Spinal cord (tissue), 10 donors: Measurements from ENCODE around the gene RGCC. TPM values are rescaled to one million over a fixed set of nuclear protein-coding genes. Genes with fewer than 3 reads are reported as not detected.

Source experiments
- DNase-seq, 6 donors: peaks; one replicate each; pipeline versions ENCODE4 v3.0.0 to v3.0.0-alpha.2; 2013 to 2015; ENCODE audit warnings: low spot score in 6 of 6, low read depth in 4 of 6
- H3K27ac ChIP-seq: one replicate; pipeline ENCODE4 v1.5.1; 2013; ENCODE audit warnings: low read depth, low read length, control low read depth
- H3K27me3 ChIP-seq: one replicate; pipeline ENCODE4 v1.6.1; 2013; ENCODE audit warnings: low read length; ENCODE audit not compliant: control insufficient read depth, insufficient read depth
- H3K36me3 ChIP-seq: one replicate; pipeline ENCODE4 v1.6.1; 2013; ENCODE audit warnings: low read length; ENCODE audit not compliant: control insufficient read depth, insufficient read depth
- H3K4me1 ChIP-seq: one replicate; pipeline ENCODE4 v1.6.1; 2013; ENCODE audit warnings: low read length; ENCODE audit not compliant: control insufficient read depth, insufficient read depth
- H3K4me3 ChIP-seq: one replicate; pipeline ENCODE4 v1.5.1; 2013; ENCODE audit warnings: low read depth, low read length, control low read depth
- H3K9me3 ChIP-seq: one replicate; pipeline ENCODE4 v1.6.1; 2013; ENCODE audit warnings: low read length; ENCODE audit not compliant: control insufficient read depth, insufficient read depth
- WGBS: methylation state at CpG from one replicate; pipeline ENCODE4 v1.1.5; 2013; ENCODE audit warnings: missing lambda C conversion rate; ENCODE audit not compliant: insufficient coverage; 5-methylcytosine and 5-hydroxymethylcytosine counted together
- polyA plus RNA-seq, 2 donors: library from polyadenylated mRNA; unstranded; fragments of 120-200 nt; gene quantifications; one replicate each; pipeline ENCODE4 v1.2.1, GENCODE V29; 2013; ENCODE audit not compliant: insufficient read length in 2 of 2
- total RNA-seq, 2 donors: library from RNA; depleted of rRNA in 1 of 2; stranded (reverse); fragments of 120-200 nt in 1 of 2; fragments of >200 nt in 1 of 2; gene quantifications; one replicate each; pipeline versions ENCODE4 v1.2.3 to v1.2.4, GENCODE V29; 2013 to 2014
- donor health status: healthy.

The RGCC gene
- total and polyA plus RNA-seq, 4 donors = 56.3 to 86.3 (median 62.9) TPM

- Histone ChIP-seq H3K27ac (no peak overlapping the region), H3K36me3 (no peaks in the 10 kb centered on the region), H3K4me3 (no peak overlapping the region), H3K27me3 (no peaks in the 10 kb centered on the region), H3K9me3 (no peaks in the 10 kb centered on the region), H3K4me1 (no peaks in the 10 kb centered on the region)
- no peak for DNase-seq
- 100% methylated on average over 2 of the region's 4 CpGs for WGBS
Measured at GRCh38 chr13:41516760-41517159, 59.4 kb downstream of the RGCC start.

- Histone ChIP-seq H3K4me3 (no peak overlapping the region), H3K9me3 (no peaks in the 10 kb centered on the region), H3K36me3 (no peaks in the 10 kb centered on the region), H3K4me1 (no peaks in the 10 kb centered on the region), H3K27me3 (no peaks in the 10 kb centered on the region), H3K27ac (no peak overlapping the region)
- no peak for DNase-seq
- 95% methylated on average over 7 of the region's 7 CpGs for WGBS
Measured at GRCh38 chr13:41520016-41520659, 62.8 kb downstream of the RGCC start.

Other genes with a start within 250 kb of the RGCC start
- gene MTRF1, start 194.0 kb upstream of the RGCC start, total RNA-seq = 10 to 100 TPM; 12.2 to 17.1 TPM
- 10 to 100 TPM; 15.1 to 17.4 TPM for gene MTRF1, start 194.0 kb upstream of the RGCC start, polyA plus RNA-seq
- 10 to 100 TPM; 22.8 to 36.1 TPM for gene NAA16, start 146.3 kb upstream of the RGCC start, total RNA-seq
- 10 to 100 TPM; 23.2 to 35.5 TPM for gene NAA16, start 146.3 kb upstream of the RGCC start, polyA plus RNA-seq